Gastrocnemius medialis (tissue), 4 donors: ENCODE results near the gene INTS11.

Experiments used
- CTCF ChIP-seq, 5 experiments: fragments of 450-650 bp in 3 of 5; fragments of 200-600 bp in 2 of 5; sonication (generic) in 2 of 5; IDR thresholded peaks in 4 of 5; conservative IDR thresholded peaks in 1 of 5; 1 replicate in 4 of 5; 2 replicates in 1 of 5; pipeline ENCODE4 v1.5.1; 2016 to 2019; ENCODE audit warnings: antibody characterized with exemption in 5 of 5, mild to moderate bottlenecking in 3 of 5, moderate library complexity in 3 of 5
- POLR2A ChIP-seq, 2 donors: fragments of 450-650 bp; IDR thresholded peaks; one replicate each; pipeline ENCODE4 v1.6.1; 2017; ENCODE audit warnings: antibody characterized with exemption in 2 of 2, mild to moderate bottlenecking in 2 of 2, moderate library complexity in 2 of 2

- no peak for TF ChIP-seq CTCF (IDR thresholded peaks at IDR 0.05 in 4 of 5, conservative IDR thresholded peaks at IDR 0.05 in 1 of 5)
- TF ChIP-seq POLR2A (IDR thresholded peaks at IDR 0.05), result no peak
Measured at GRCh38 chr1:1334835-1335234, 10.4 kb upstream of the INTS11 start.
